Natural killer cell (primary cell): ENCODE measurements around the gene IDH3B. TPM values are rescaled to one million over a fixed set of nuclear protein-coding genes. Genes with fewer than 3 reads are reported as not detected.

Experiments
- ATAC-seq, 3 donors: fragments of 150-1000 bp in 2 of 3; fragments of 200-7000 bp in 1 of 3; cut with Tn5 transposase; 1 replicate in 1 of 3; 2 replicates in 2 of 3; pipeline ENCODE4 v1.10.0; 2021; ENCODE audit warnings: mild to moderate bottlenecking in 2 of 3, moderate library complexity in 2 of 3
- DNase-seq, 2 donors: peaks; one replicate each; pipeline versions ENCODE4 v3.0.0 to v3.0.0-alpha.2; 2013 to 2021; ENCODE audit warnings: mixed read lengths in 1 of 2
- H3K27ac ChIP-seq: one replicate; pipeline ENCODE4 v1.5.1; 2013; ENCODE audit warnings: mild to moderate bottlenecking, low read length
- H3K27me3 ChIP-seq: one replicate; pipeline ENCODE4 v1.6.1; 2013; ENCODE audit warnings: low read length; ENCODE audit not compliant: control insufficient read depth, insufficient read depth
- H3K36me3 ChIP-seq: one replicate; pipeline ENCODE4 v1.6.1; 2013; ENCODE audit warnings: low read length; ENCODE audit not compliant: control insufficient read depth, insufficient read depth
- H3K4me1 ChIP-seq: one replicate; pipeline ENCODE4 v1.6.1; 2013; ENCODE audit warnings: low read length; ENCODE audit not compliant: control insufficient read depth, insufficient read depth
- H3K4me3 ChIP-seq: one replicate; pipeline ENCODE4 v1.5.1; 2013; ENCODE audit warnings: low read length
- H3K9me3 ChIP-seq: one replicate; pipeline ENCODE4 v1.6.1; 2013; ENCODE audit warnings: low read length; ENCODE audit not compliant: control insufficient read depth, insufficient read depth
- H3K27ac Mint-ChIP-seq, 2 donors: one replicate each; pipeline ENCODE4 v1.8.0; 2022; ENCODE audit warnings: mild to moderate bottlenecking in 2 of 2, mixed read lengths in 2 of 2, moderate library complexity in 1 of 2
- H3K27me3 Mint-ChIP-seq, 2 donors: one replicate each; pipeline ENCODE4 v1.8.0; 2022; ENCODE audit warnings: low read depth in 2 of 2, mixed read lengths in 2 of 2
- H3K36me3 Mint-ChIP-seq: one replicate; pipeline ENCODE4 v1.8.0; 2022; ENCODE audit warnings: mixed read lengths
- H3K4me1 Mint-ChIP-seq, 2 donors: one replicate each; pipeline ENCODE4 v1.8.0; 2022; ENCODE audit warnings: mixed read lengths in 2 of 2
- H3K4me3 Mint-ChIP-seq: one replicate; pipeline ENCODE4 v1.8.0; 2022; ENCODE audit warnings: mild to moderate bottlenecking, moderate library complexity, mixed read lengths
- H3K9me3 Mint-ChIP-seq, 2 donors: one replicate each; pipeline ENCODE4 v1.8.0; 2022; ENCODE audit warnings: mixed read lengths in 2 of 2
- WGBS: methylation state at CpG from one replicate; pipeline ENCODE4 v1.1.7; 2013; ENCODE audit warnings: missing lambda C conversion rate; ENCODE audit not compliant: insufficient coverage; 5-methylcytosine and 5-hydroxymethylcytosine counted together
- intact Hi-C: fragments of 100-400 bp; cut with micrococcal nuclease; formaldehyde crosslinking; loops from one replicate; pipeline ENCODE4 v1.14.2; 2022
- total RNA-seq, 4 donors: library from RNA; stranded (reverse); fragments of 120-200 nt in 1 of 4; gene quantifications; one replicate each; pipeline versions ENCODE4 v1.2.3 to v1.2.4, GENCODE V29; 2013 to 2022
- TF ChIP-seq, protein P1 (sequence below): fragments of 200-600 bp; IDR thresholded peaks from one replicate; pipeline ENCODE4 v1.8.0; 2022; ENCODE audit warnings: antibody characterized with exemption

The IDH3B gene
- total RNA-seq, 3 donors from 2014 or later (not counting 1 experiment from before 2014, with no cell fraction given), result 149 to 161 (median 153) TPM

DNA sequence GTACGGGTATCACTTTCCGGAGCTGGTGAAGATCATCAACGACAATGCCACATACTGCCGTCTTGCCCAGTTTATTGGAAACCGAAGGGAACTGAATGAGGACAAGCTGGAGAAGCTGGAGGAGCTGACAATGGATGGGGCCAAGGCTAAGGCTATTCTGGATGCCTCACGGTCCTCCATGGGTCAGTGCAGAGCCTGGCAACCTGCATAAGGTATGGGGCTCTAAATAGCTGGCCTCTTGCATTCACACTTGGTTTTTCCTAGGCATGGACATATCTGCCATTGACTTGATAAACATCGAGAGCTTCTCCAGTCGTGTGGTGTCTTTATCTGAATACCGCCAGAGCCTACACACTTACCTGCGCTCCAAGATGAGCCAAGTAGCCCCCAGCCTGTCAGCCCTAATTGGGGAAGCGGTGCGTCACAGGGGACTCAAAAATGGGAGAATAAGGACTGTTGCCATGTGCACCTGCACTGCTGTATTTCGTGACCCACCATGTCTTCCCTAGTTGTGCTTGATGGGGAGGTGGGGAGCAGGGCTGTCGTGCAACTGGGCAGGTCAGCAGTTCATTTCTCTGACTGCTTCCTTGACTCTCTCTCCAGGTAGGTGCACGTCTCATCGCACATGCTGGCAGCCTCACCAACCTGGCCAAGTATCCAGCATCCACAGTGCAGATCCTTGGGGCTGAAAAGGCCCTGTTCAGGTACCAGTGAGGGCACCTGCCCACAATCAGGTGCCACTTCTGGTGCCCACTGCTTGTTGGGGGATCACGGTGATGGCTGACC, 8.5 kb downstream of the IDH3B start:
- no peak overlapping the region for H3K27ac ChIP-seq
- ATAC-seq (no peak), DNase-seq (no peak)
- peak overlapping the region; percentile 23 to 50 for H3K27ac Mint-ChIP-seq
- peaks cover 24 to 33% of the 10 kb centered on the region in 2 donors for H3K4me1 Mint-ChIP-seq
- TF ChIP-seq, protein P1, sequence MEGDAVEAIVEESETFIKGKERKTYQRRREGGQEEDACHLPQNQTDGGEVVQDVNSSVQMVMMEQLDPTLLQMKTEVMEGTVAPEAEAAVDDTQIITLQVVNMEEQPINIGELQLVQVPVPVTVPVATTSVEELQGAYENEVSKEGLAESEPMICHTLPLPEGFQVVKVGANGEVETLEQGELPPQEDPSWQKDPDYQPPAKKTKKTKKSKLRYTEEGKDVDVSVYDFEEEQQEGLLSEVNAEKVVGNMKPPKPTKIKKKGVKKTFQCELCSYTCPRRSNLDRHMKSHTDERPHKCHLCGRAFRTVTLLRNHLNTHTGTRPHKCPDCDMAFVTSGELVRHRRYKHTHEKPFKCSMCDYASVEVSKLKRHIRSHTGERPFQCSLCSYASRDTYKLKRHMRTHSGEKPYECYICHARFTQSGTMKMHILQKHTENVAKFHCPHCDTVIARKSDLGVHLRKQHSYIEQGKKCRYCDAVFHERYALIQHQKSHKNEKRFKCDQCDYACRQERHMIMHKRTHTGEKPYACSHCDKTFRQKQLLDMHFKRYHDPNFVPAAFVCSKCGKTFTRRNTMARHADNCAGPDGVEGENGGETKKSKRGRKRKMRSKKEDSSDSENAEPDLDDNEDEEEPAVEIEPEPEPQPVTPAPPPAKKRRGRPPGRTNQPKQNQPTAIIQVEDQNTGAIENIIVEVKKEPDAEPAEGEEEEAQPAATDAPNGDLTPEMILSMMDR, result no peak
- H3K36me3 ChIP-seq, result peaks cover 64% of the 10 kb centered on the region
- H3K9me3 ChIP-seq, result no peaks in the 10 kb centered on the region
- no peaks in the 10 kb centered on the region for H3K27me3 Mint-ChIP-seq
- H3K4me3 ChIP-seq, result no peak overlapping the region
- H3K27me3 ChIP-seq, result no peaks in the 10 kb centered on the region
- WGBS, result 94% methylated on average over 17 of the region's 17 CpGs
- H3K4me3 Mint-ChIP-seq, result no peak overlapping the region
- peaks cover 24% of the 10 kb centered on the region for H3K4me1 ChIP-seq
- peaks cover 20% of the 10 kb centered on the region for H3K36me3 Mint-ChIP-seq
- no peaks in the 10 kb centered on the region for H3K9me3 Mint-ChIP-seq
- intact Hi-C loops, result no loop called here

DNA sequence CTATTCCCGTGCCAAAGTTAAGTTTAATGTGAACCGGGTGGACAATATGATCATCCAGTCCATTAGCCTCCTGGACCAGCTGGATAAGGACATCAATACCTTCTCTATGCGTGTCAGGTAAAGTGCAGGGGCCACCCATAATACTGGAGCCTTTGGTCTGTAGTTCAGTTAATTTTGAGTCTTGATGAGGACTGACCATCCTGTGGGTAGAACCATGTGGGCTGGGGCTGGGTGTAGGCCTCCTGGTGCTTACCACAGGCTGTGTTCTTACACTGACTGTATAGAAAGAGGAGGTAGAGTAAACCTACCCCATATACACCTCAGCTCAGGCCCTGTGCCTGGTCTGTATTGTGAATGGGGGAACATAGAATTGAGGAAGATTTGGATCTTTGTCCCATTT, 9.2 kb downstream of the IDH3B start:
- peak overlapping the region; percentile 50 for H3K4me3 Mint-ChIP-seq
- H3K27ac Mint-ChIP-seq, result peak overlapping the region; percentile 23 to 50
- H3K36me3 Mint-ChIP-seq, result peaks cover 20% of the 10 kb centered on the region
- DNase-seq, result no peak
- H3K9me3 Mint-ChIP-seq, result no peaks in the 10 kb centered on the region
- TF ChIP-seq, protein P1, result no peak
- H3K36me3 ChIP-seq, result peaks cover 57% of the 10 kb centered on the region
- peaks cover 24% of the 10 kb centered on the region for H3K4me1 ChIP-seq
- H3K27ac ChIP-seq, result no peak overlapping the region
- no peaks in the 10 kb centered on the region for H3K9me3 ChIP-seq
- no peaks in the 10 kb centered on the region for H3K27me3 Mint-ChIP-seq
- WGBS, result 89% methylated on average over 3 of the region's 3 CpGs
- intact Hi-C loops, result no loop called here
- peaks cover 24 to 33% of the 10 kb centered on the region in 2 donors for H3K4me1 Mint-ChIP-seq
- no peak for ATAC-seq
- no peak overlapping the region for H3K4me3 ChIP-seq
- H3K27me3 ChIP-seq, result no peaks in the 10 kb centered on the region

DNA sequence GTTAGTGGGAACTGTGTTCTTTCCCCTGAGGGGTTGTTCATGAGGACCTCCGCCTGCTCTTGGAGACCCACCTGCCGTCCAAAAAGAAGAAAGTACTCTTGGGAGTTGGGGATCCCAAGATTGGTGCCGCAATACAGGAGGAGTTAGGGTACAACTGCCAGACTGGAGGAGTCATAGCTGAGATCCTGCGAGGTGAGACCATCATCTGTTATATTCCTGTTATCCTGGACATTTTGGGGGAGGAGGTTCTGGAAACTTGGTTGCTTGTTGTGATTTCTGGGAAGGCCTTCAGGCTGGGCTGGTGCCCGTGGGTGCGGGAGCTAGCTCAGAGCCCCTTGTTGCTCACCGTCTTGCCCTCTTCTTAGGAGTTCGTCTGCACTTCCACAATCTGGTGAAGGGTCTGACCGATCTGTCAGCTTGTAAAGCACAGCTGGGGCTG, 9.6 kb downstream of the IDH3B start:
- TF ChIP-seq, protein P1, result no peak
- Mint-ChIP-seq H3K9me3 (no peaks in the 10 kb centered on the region), H3K4me3 (peak overlapping the region; percentile 95), H3K27ac (peak overlapping the region; percentile 23 to 50), H3K27me3 (no peaks in the 10 kb centered on the region), H3K4me1 (peaks cover 24 to 33% of the 10 kb centered on the region in 2 donors), H3K36me3 (peaks cover 20% of the 10 kb centered on the region)
- DNase-seq (no peak), ATAC-seq (no peak)
- Histone ChIP-seq H3K4me3 (no peak overlapping the region), H3K4me1 (peaks cover 24% of the 10 kb centered on the region), H3K9me3 (no peaks in the 10 kb centered on the region), H3K36me3 (peaks cover 55% of the 10 kb centered on the region), H3K27ac (no peak overlapping the region), H3K27me3 (no peaks in the 10 kb centered on the region)
- 81% methylated on average over 9 of the region's 9 CpGs for WGBS
- intact Hi-C loops, result no loop called here
